Erythroblast (primary cell): ENCODE measurements around the gene CHRM4.

ENCODE experiments used
- GATA1 ChIP-seq: IDR thresholded peaks from 2 replicates; pipeline ENCODE4 v1.6.1; 2011; ENCODE audit warnings: low read depth, mild to moderate bottlenecking, control low read depth, low read length, moderate library complexity
- POLR2A ChIP-seq: IDR thresholded peaks from 2 replicates; pipeline ENCODE4 v1.6.1; 2011; ENCODE audit warnings: mild to moderate bottlenecking, low read length

DNA sequence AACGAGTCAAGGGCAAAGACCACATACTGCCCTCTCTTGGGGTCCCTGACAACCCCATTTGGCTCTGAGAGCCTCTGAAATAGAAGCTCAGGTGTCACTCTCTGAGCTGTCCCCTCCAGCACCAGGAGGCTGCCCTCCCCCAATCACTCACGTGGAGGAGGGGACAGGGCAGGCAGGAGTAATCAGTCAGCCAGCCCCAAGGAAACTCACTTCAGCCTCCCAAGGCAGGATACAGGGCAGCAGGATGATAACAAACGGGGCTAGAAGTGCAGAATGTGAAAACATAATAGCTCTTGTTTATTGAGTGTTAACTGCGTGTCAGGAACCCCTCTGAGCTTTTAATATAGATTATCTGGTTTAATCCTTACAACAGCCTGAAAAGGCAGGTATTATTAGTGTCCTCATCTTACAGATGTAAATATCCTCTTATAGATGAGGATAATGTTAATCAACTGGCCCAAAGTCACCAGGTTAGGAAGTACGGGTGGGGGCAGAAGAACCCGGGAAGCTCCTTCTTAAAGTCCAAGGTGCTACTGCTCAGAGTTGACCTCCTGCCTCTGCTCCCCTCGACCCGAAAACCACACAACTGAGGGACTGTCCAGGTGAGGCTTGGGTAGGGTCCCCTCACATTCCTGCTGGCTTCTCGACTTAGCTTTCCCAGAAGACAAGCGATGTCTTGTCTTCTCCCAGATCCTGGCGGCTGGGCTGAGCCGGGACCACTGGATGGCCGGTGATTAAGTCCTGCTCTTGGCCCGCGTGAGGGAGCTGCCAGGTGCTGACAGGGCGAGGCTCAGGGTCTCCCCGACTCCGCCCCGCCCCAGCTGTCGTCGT lies 2.7 kb downstream of the CHRM4 start:
- TF ChIP-seq POLR2A (no peak), GATA1 (no peak)
